ENCODE measurements around the gene MICOS13.
"Not testable (repeated sequence)": the region's sequence is repeated elsewhere in the genome, so short reads cannot be mapped to it uniquely, and the experiment has no call there.

Gene MICOS13

GRCh38 chr19:5690955-5691821 lies 10.9 kb upstream of the MICOS13 start:
- no peak overlapping the region for H2AFZ ChIP-seq (ENCODE audit: low read depth, low read length)
- peak overlapping the region; percentile 91 for H3K4me3 ChIP-seq (ENCODE audit: low read length)
- H3K27me3 ChIP-seq (ENCODE audit: low read depth, low read length) = no peaks in the 10 kb centered on the region
- H3K79me2 ChIP-seq (ENCODE audit: low read length) = peaks cover 62% of the 10 kb centered on the region
- no peak for TF ChIP-seq EZH2phosphoT487 (IDR thresholded peaks at IDR 0.05; ENCODE audit: low read depth)
- TF ChIP-seq, protein P1, sequence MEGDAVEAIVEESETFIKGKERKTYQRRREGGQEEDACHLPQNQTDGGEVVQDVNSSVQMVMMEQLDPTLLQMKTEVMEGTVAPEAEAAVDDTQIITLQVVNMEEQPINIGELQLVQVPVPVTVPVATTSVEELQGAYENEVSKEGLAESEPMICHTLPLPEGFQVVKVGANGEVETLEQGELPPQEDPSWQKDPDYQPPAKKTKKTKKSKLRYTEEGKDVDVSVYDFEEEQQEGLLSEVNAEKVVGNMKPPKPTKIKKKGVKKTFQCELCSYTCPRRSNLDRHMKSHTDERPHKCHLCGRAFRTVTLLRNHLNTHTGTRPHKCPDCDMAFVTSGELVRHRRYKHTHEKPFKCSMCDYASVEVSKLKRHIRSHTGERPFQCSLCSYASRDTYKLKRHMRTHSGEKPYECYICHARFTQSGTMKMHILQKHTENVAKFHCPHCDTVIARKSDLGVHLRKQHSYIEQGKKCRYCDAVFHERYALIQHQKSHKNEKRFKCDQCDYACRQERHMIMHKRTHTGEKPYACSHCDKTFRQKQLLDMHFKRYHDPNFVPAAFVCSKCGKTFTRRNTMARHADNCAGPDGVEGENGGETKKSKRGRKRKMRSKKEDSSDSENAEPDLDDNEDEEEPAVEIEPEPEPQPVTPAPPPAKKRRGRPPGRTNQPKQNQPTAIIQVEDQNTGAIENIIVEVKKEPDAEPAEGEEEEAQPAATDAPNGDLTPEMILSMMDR (IDR thresholded peaks at IDR 0.05; ENCODE audit: low read depth, low read length) = no peak
- H4K20me1 ChIP-seq (ENCODE audit: insufficient read depth, low read length) = peaks cover 58% of the 10 kb centered on the region
- peaks cover 55% of the 10 kb centered on the region for H3K36me3 ChIP-seq (replicated peaks; ENCODE audit: low read depth, low read length)
- no peaks in the 10 kb centered on the region for H3K9me3 ChIP-seq (ENCODE audit: insufficient read depth, low read length)
- peak overlapping the region; percentile 91 for H3K9ac ChIP-seq (ENCODE audit: low read length)
- peaks cover 17% of the 10 kb centered on the region for H3K4me1 ChIP-seq (ENCODE audit: low read length)
- peak overlapping the region; percentile 87 for H3K4me2 ChIP-seq (ENCODE audit: low read length)
- H3K27ac ChIP-seq (ENCODE audit: low read length) = peak overlapping the region; percentile 78

GRCh38 chr19:5690125-5690954 lies 10.0 kb upstream of the MICOS13 start, which contains the start of gene RPL36:
Gene RPL36, plus strand, starts transcription at chr19:5690295. Its CDS starts 213 bp downstream, at chr19:5690508.
- H4K20me1 ChIP-seq (ENCODE audit: insufficient read depth, low read length) = peaks cover 49% of the 10 kb centered on the region
- H3K9me3 ChIP-seq (ENCODE audit: insufficient read depth, low read length) = no peaks in the 10 kb centered on the region
- H3K27ac ChIP-seq (ENCODE audit: low read length) = peak within 1 kb of the TSS; percentile 78
- peaks cover 47% of the 10 kb centered on the region for H3K36me3 ChIP-seq (replicated peaks; ENCODE audit: low read depth, low read length)
- TF ChIP-seq, protein P1 (IDR thresholded peaks at IDR 0.05; ENCODE audit: low read depth, low read length) = peak; percentile 86
- no peak for TF ChIP-seq EZH2phosphoT487 (IDR thresholded peaks at IDR 0.05; ENCODE audit: low read depth)
- H3K27me3 ChIP-seq (ENCODE audit: low read depth, low read length) = no peaks in the 10 kb centered on the region
- peaks cover 53% of the 10 kb centered on the region for H3K79me2 ChIP-seq (ENCODE audit: low read length)
- peak within 1 kb of the TSS; percentile 87 for H3K4me2 ChIP-seq (ENCODE audit: low read length)
- peak within 1 kb of the TSS; percentile 91 for H3K9ac ChIP-seq (ENCODE audit: low read length)
- H3K4me3 ChIP-seq (ENCODE audit: low read length) = peak within 1 kb of the TSS; percentile 91
- peaks cover 22% of the 10 kb centered on the region for H3K4me1 ChIP-seq (ENCODE audit: low read length)
- peak within 1 kb of the TSS; percentile 61; the same call in 1 of the 2 replicates for H2AFZ ChIP-seq (ENCODE audit: low read depth, low read length)

- Histone ChIP-seq H4K20me1 (ENCODE audit: insufficient read depth, low read length) (peaks cover 30% of the 10 kb centered on the region), H3K4me1 (ENCODE audit: low read length) (peaks cover 22% of the 10 kb centered on the region), H3K36me3 (replicated peaks; ENCODE audit: low read depth, low read length) (peaks cover 30% of the 10 kb centered on the region), H3K79me2 (ENCODE audit: low read length) (peaks cover 34% of the 10 kb centered on the region)
- not testable (repeated sequence) for H3K9me3 ChIP-seq (ENCODE audit: insufficient read depth, low read length); H3K27me3 ChIP-seq (ENCODE audit: low read depth, low read length); H3K9ac ChIP-seq (ENCODE audit: low read length); H2AFZ ChIP-seq (ENCODE audit: low read depth, low read length); H3K4me3 ChIP-seq (ENCODE audit: low read length); H3K27ac ChIP-seq (ENCODE audit: low read length); H3K4me2 ChIP-seq (ENCODE audit: low read length)
Measured at GRCh38 chr19:5688262-5688881, 8.1 kb upstream of the MICOS13 start.

- Histone ChIP-seq H2AFZ (ENCODE audit: low read depth, low read length) (no peak overlapping the region), H3K4me3 (ENCODE audit: low read length) (peak overlapping the region; percentile 79)
Measured at GRCh38 chr19:5687360-5688198, 7.3 kb upstream of the MICOS13 start.

More at GRCh38 chr19:5687360-5688198, 7.3 kb upstream of the MICOS13 start:
- Histone ChIP-seq H3K36me3 (replicated peaks; ENCODE audit: low read depth, low read length) (peaks cover 22% of the 10 kb centered on the region), H3K27ac (ENCODE audit: low read length) (no peak overlapping the region), H3K4me1 (ENCODE audit: low read length) (peaks cover 16% of the 10 kb centered on the region), H3K79me2 (ENCODE audit: low read length) (peaks cover 26% of the 10 kb centered on the region), H3K9ac (ENCODE audit: low read length) (no peak overlapping the region), H3K9me3 (ENCODE audit: insufficient read depth, low read length) (no peaks in the 10 kb centered on the region), H3K4me2 (ENCODE audit: low read length) (peak overlapping the region; percentile 72), H4K20me1 (ENCODE audit: insufficient read depth, low read length) (peaks cover 22% of the 10 kb centered on the region), H3K27me3 (ENCODE audit: low read depth, low read length) (no peaks in the 10 kb centered on the region)
- TF ChIP-seq, protein P1 (IDR thresholded peaks at IDR 0.05; ENCODE audit: low read depth, low read length) = no peak
- TF ChIP-seq EZH2phosphoT487 (IDR thresholded peaks at IDR 0.05; ENCODE audit: low read depth) = no peak
